GM23248 (cell line): Measurements from ENCODE around the gene RSAD1. TPM values are rescaled to one million over a fixed set of nuclear protein-coding genes. Genes with fewer than 3 reads are reported as not detected.

ENCODE experiments used
- DNase-seq: peaks from one replicate; pipeline ENCODE4 v3.0.0-alpha.2; 2015
- H2AFZ ChIP-seq: fragments of 200-600 bp; sonication (generic); 2 replicates; pipeline ENCODE4 v1.6.1; 2016; ENCODE audit warnings: antibody characterized with exemption
- H3F3A ChIP-seq: fragments of 200-600 bp; sonication (generic); 2 replicates; pipeline ENCODE4 v1.6.1; 2016; ENCODE audit warnings: mild to moderate bottlenecking, antibody characterized with exemption, mixed run types; ENCODE audit not compliant: insufficient read depth
- H3K27ac ChIP-seq: fragments of 200-600 bp; sonication (generic); 2 replicates; pipeline ENCODE4 v1.5.1; 2016; ENCODE audit warnings: mild to moderate bottlenecking
- H3K27me3 ChIP-seq: fragments of 200-600 bp; sonication (generic); replicated peaks from 2 replicates; pipeline ENCODE4 v1.6.1; 2016; ENCODE audit warnings: mild to moderate bottlenecking; ENCODE audit not compliant: insufficient read depth
- H3K36me3 ChIP-seq: fragments of 200-600 bp; sonication (generic); 2 replicates; pipeline ENCODE4 v1.6.1; 2016; ENCODE audit warnings: low read depth, mild to moderate bottlenecking
- H3K4me1 ChIP-seq: fragments of 200-600 bp; sonication (generic); 2 replicates; pipeline ENCODE4 v1.6.1; 2016; ENCODE audit warnings: mild to moderate bottlenecking; ENCODE audit not compliant: insufficient read depth
- H3K4me2 ChIP-seq: fragments of 200-600 bp; sonication (generic); one replicate; pipeline ENCODE4 v1.6.1; 2016; ENCODE audit warnings: mild to moderate bottlenecking; ENCODE audit not compliant: unreplicated experiment
- H3K4me3 ChIP-seq: fragments of 200-600 bp; sonication (generic); 2 replicates; pipeline ENCODE4 v1.5.1; 2016; ENCODE audit warnings: mild to moderate bottlenecking
- H3K79me2 ChIP-seq: fragments of 200-600 bp; sonication (generic); 2 replicates; pipeline ENCODE4 v1.6.1; 2016; ENCODE audit warnings: mild to moderate bottlenecking; ENCODE audit not compliant: insufficient read depth
- H3K9ac ChIP-seq: fragments of 200-600 bp; sonication (generic); 2 replicates; pipeline ENCODE4 v1.6.1; 2016; ENCODE audit warnings: mild to moderate bottlenecking
- H3K9me2 ChIP-seq: fragments of 200-600 bp; sonication (generic); 2 replicates; pipeline ENCODE4 v1.6.1; 2016; ENCODE audit warnings: mixed run types, mild to moderate bottlenecking, moderate library complexity; ENCODE audit not compliant: insufficient read depth
- H3K9me3 ChIP-seq: fragments of 200-600 bp; sonication (generic); one replicate; pipeline ENCODE4 v1.6.1; 2017; ENCODE audit warnings: low read depth
- H4K20me1 ChIP-seq: fragments of 200-600 bp; sonication (generic); 2 replicates; pipeline ENCODE4 v1.6.0; 2016; ENCODE audit not compliant: insufficient read depth
- EZH2 ChIP-seq: fragments of 200-600 bp; sonication (generic); IDR thresholded peaks from 2 replicates; pipeline ENCODE4 v1.6.1; 2018; ENCODE audit warnings: antibody characterized with exemption, mild to moderate bottlenecking; ENCODE audit not compliant: insufficient read depth, poor library complexity, severe bottlenecking
- EZH2phosphoT487 ChIP-seq: fragments of 200-600 bp; sonication (generic); IDR thresholded peaks from 2 replicates; pipeline ENCODE4 v1.6.1; 2018; ENCODE audit warnings: antibody characterized with exemption, moderate library complexity, mild to moderate bottlenecking, low read depth; ENCODE audit not compliant: insufficient read depth
- WGBS, 2 experiments: methylation state at CpG; one replicate each; pipeline ENCODE4 v1.1.6; 2015 to 2017; ENCODE audit warnings: low lambda C conversion rate in 2 of 2, low coverage in 1 of 2; ENCODE audit errors: missing lambda C conversion rate in 2 of 2; 5-methylcytosine and 5-hydroxymethylcytosine counted together
- in situ Hi-C: fragments of 300-500 bp; cut with MboI; formaldehyde crosslinking; loops from 2 replicates; pipeline ENCODE4 v1.15.0; 2020
- polyA plus RNA-seq: library from polyadenylated mRNA; unstranded; fragments of >200 nt; fragmentation: Nextera tagmentation; extraction: Ambion mirVana; gene quantifications from 2 replicates; pipeline ENCODE4 v1.2.1, GENCODE V29; 2016
- total RNA-seq: library from RNA; depleted of rRNA; stranded (reverse); fragments of >200 nt; shearing (Covaris generic); gene quantifications from 2 replicates; pipeline ENCODE4 v1.2.3, GENCODE V29; 2014

RSAD1 gene
- total and polyA plus RNA-seq, 2 experiments from 2014 or later = 19.8 to 22.4 TPM

GRCh38 chr17:50480854-50481490, 2.3 kb downstream of the RSAD1 start:
- in situ Hi-C loops = loop anchor here (25.0 kb wide), 1 partner anchor 106 kb away; no protein-coding TSS in a partner anchor
- Histone ChIP-seq H3K27ac (no peak overlapping the region), H3K4me1 (peaks cover 8% of the 10 kb centered on the region), H2AFZ (no peak overlapping the region), H3K9me2 (no peaks in the 10 kb centered on the region), H3K9me3 (no peaks in the 10 kb centered on the region), H3K27me3 (no peaks in the 10 kb centered on the region), H4K20me1 (no peaks in the 10 kb centered on the region), H3K4me2 (no peak overlapping the region), H3F3A (peaks cover 33% of the 10 kb centered on the region), H3K79me2 (peaks cover 18% of the 10 kb centered on the region), H3K36me3 (no peaks in the 10 kb centered on the region; the same call in 1 of the 2 replicates), H3K9ac (no peak overlapping the region; the same call in 1 of the 2 replicates), H3K4me3 (no peak overlapping the region)
- WGBS, 2 experiments = 63 to 65% methylated on average over 2 of the region's 2 CpGs
- DNase-seq = peak; percentile 38
- no peak for TF ChIP-seq EZH2
- TF ChIP-seq EZH2phosphoT487 = no peak

GRCh38 chr17:50481648-50482047, 3.0 kb downstream of the RSAD1 start:
- Histone ChIP-seq H3K4me2 (no peak overlapping the region), H3K36me3 (no peaks in the 10 kb centered on the region; the same call in 1 of the 2 replicates), H3K4me3 (no peak overlapping the region), H3K9me3 (no peaks in the 10 kb centered on the region), H3K9ac (no peak overlapping the region), H3F3A (peaks cover 33% of the 10 kb centered on the region), H3K9me2 (no peaks in the 10 kb centered on the region), H2AFZ (no peak overlapping the region), H4K20me1 (no peaks in the 10 kb centered on the region), H3K27ac (no peak overlapping the region), H3K79me2 (peaks cover 18% of the 10 kb centered on the region), H3K4me1 (peaks cover 8% of the 10 kb centered on the region), H3K27me3 (no peaks in the 10 kb centered on the region)
- TF ChIP-seq EZH2phosphoT487 = no peak
- no peak for TF ChIP-seq EZH2
- WGBS, 2 experiments = 66 to 69% methylated on average over 4 of the region's 4 CpGs
- in situ Hi-C loops = loop anchor here (25.0 kb wide), 1 partner anchor 106 kb away; no protein-coding TSS in a partner anchor
- DNase-seq = no peak

- Histone ChIP-seq H3K4me2 (no peak overlapping the region), H3K4me1 (peaks cover 8% of the 10 kb centered on the region), H3K79me2 (peaks cover 18% of the 10 kb centered on the region), H3K9me2 (no peaks in the 10 kb centered on the region), H3K27ac (no peak overlapping the region), H2AFZ (no peak overlapping the region), H3K36me3 (no peaks in the 10 kb centered on the region; the same call in 1 of the 2 replicates), H3K4me3 (no peak overlapping the region), H3K9ac (no peak overlapping the region), H3K27me3 (no peaks in the 10 kb centered on the region), H3F3A (peaks cover 33% of the 10 kb centered on the region), H3K9me3 (no peaks in the 10 kb centered on the region), H4K20me1 (no peaks in the 10 kb centered on the region)
- in situ Hi-C loops = loop anchor here (25.0 kb wide), 1 partner anchor 105 kb away; no protein-coding TSS in a partner anchor
- TF ChIP-seq EZH2phosphoT487 = no peak
- DNase-seq = no peak
- WGBS, 2 experiments = 77 to 79% methylated on average over 20 to 23 of the region's 23 CpGs
Measured at GRCh38 chr17:50482110-50482509, 3.5 kb downstream of the RSAD1 start.

DNA sequence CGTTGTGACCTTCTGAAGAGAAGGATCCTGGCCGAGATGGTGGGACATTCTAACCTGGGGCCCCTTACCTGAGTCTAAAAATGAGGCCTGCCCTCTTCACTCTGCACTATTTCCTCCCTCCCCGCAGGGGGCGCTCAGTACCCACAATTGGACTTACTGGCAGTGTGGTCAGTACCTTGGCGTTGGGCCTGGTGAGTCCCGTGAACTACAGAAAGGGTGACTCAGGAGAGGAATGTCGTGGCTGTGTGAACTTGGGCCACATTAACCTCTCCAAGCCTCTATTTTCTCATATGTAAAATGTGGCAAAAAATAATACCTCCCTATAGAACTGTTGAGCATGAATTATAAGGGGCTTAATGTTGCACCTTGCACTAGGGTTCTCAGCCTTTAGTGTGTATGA, 3.9 kb downstream of the RSAD1 start:
- no peaks in the 10 kb centered on the region for H3K9me3 ChIP-seq
- no peaks in the 10 kb centered on the region for H3K27me3 ChIP-seq
- peaks cover 30% of the 10 kb centered on the region for H3F3A ChIP-seq
- peak overlapping the region; percentile 97 for H3K27ac ChIP-seq
- no peaks in the 10 kb centered on the region for H3K9me2 ChIP-seq
- peak overlapping the region; percentile 43 for H3K4me3 ChIP-seq
- H2AFZ ChIP-seq = peak overlapping the region; percentile 37
- TF ChIP-seq EZH2 = no peak
- no peak for TF ChIP-seq EZH2phosphoT487
- peak; percentile 99 for DNase-seq
- peaks cover 18% of the 10 kb centered on the region for H3K79me2 ChIP-seq
- 0 to 1% methylated on average over 7 of the region's 7 CpGs for WGBS, 2 experiments
- peak overlapping the region; percentile 75 for H3K9ac ChIP-seq
- H3K4me1 ChIP-seq = peaks cover 8% of the 10 kb centered on the region
- H3K4me2 ChIP-seq = peak overlapping the region; percentile 74
- in situ Hi-C loops = loop anchor here (25.0 kb wide), 1 partner anchor 105 kb away; no protein-coding TSS in a partner anchor
- H4K20me1 ChIP-seq = no peaks in the 10 kb centered on the region
- no peaks in the 10 kb centered on the region; the same call in 1 of the 2 replicates for H3K36me3 ChIP-seq
